CD4-positive, alpha-beta T cell treated with Interferon alpha-2 for 1 hour (primary cell): ENCODE data around the gene C10orf71.
A peak's percentile ranks its signal among the peaks of the same experiment; 100 is the strongest.

ENCODE experiments used
- DNase-seq, 2 donors: peaks; one replicate each; pipeline ENCODE4 v3.0.0-alpha.2; 2020 to 2022

C10orf71 gene

GRCh38 chr10:49273082-49273465 is 25.9 kb upstream of the C10orf71 start:
- DNase-seq = no peak

GRCh38 chr10:49273626-49274025 is 25.3 kb upstream of the C10orf71 start:
- no peak for DNase-seq

- no peak for DNase-seq
These were observed 24.1 kb upstream of the C10orf71 start for GRCh38 chr10:49274886-49275285.

DNA sequence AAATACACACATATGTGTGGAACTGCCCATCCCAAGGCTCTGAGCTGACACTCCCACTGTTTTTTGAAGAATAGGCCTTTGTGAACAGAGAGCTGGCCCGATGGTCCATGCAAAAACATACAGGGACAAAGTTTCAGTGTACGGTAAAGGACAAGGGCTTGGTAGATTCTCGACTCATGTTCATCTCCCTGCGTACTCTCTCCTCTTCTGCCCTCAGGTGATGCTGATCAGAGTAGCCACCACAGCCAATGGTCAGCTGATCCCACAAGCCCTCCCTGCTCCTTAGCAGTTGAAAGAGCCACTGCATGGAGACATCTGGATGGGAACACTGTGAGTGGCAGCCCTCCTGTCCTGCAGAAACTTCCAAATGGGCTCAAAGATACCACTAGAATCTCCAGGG is 23.1 kb upstream of the C10orf71 start:
- DNase-seq = no peak

GRCh38 chr10:49276596-49276995 is 22.4 kb upstream of the C10orf71 start:
- no peak for DNase-seq

DNA sequence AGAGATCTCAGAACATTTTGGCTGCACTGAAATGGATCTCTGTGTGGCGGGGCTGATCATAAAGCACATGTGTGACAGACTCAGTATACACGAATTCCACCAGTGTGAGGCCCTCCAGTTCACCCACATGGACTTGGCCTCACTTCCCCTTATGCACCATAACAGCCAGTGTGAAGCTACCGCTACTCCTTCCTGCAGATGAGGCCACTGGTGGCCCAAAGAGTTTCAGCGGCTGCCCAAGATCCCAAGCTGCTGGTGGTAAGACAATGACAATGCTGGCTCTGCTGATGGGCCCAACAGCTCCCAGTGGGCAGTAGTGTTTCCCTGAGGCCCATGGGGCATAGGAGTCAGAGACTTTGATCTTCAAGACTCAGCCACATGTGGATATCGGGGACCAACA is 21.0 kb upstream of the C10orf71 start:
- no peak for DNase-seq

DNA sequence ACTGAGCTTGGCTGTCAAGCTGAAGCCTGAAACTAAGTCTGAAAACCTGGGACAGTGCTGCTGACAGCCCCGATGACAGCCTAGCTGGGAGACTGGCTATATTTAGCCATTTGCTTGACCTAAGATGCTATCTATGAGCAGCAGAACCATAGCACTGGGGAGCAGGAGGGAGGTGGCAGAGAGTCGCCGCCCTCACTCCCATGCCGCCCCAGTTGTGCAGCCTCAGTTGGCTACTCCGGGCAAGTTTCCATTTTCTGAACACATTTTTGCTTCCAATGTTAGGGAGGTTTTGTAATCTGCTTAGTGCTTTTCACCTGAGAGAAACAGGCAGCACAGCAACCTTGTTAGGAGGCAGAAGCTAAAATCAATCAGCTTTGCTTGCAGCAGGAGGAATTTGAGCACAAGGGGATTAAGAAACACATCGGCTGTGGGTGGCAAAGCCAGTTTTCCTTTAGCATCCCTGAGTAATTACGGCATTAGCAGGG is 20.4 kb upstream of the C10orf71 start:
- DNase-seq = no peak

DNA sequence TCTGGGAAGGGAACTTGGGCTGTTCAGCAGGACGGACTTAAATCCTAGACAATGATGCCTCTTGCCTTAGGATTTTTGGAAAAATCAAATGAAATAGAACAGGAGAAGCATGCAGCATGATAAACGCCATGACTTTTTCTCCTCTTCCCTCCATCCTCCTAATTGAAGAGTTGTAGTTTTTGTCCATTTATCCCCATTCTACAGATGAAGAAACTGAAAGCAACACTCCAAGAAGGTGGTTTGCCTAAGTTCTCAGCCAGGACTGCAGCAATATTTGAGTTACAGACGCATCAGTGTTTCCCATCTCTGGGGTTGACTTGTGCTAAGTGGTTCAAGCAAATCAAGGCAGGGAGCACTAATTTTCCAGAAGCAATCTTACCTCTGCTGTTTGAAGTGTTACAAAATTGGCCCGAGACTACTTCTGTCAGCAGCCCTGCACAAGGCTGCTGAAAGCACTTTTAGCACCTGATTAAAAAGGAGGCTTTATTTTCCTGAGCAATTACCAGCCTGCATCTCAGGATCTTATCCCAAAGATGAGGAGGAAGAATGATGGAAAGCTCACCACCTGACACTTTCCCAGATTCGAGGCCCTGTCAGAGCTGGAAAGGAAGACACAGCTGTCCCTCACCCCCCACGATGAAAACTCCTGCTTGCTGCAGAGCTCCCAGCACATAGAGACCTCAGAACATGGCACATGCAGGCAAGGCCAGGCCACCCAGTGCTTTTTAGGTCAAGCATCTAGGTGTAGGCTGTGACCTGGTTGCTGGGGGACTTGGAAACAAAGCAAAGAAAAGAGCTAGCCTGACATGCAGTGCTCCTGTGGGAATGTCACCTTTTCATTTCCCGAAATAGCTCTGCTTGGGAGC is 19.7 kb upstream of the C10orf71 start:
- no peak for DNase-seq

- peak in 1 of 2 donors; percentile 31 for DNase-seq
These were observed 19.0 kb upstream of the C10orf71 start for GRCh38 chr10:49280001-49280408.

GRCh38 chr10:49281461-49281860 is 17.5 kb upstream of the C10orf71 start:
- no peak for DNase-seq

DNA sequence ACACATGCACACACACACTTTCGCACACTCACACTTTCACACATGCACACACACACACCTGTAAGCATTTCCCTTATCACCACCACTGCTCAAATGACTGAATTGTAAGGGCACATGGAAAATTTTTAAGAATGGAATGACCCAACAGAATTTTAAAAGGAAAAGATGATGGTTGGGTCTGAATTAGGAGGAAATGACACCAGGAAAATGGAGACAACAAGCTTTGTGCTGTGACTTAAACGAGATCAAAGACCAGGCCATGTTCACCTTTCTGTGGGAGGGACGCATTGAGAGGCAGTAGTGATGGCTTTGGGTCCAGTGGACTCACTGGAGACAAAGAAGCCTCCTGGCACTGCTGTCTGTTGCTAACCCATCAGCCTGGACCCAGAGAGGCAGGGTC is 16.7 kb upstream of the C10orf71 start:
- DNase-seq = no peak

GRCh38 chr10:49282879-49283341 is 16.1 kb upstream of the C10orf71 start:
- DNase-seq = peak; percentile 20 to 40

GRCh38 chr10:49283491-49283890 is 15.5 kb upstream of the C10orf71 start:
- DNase-seq = no peak

DNA sequence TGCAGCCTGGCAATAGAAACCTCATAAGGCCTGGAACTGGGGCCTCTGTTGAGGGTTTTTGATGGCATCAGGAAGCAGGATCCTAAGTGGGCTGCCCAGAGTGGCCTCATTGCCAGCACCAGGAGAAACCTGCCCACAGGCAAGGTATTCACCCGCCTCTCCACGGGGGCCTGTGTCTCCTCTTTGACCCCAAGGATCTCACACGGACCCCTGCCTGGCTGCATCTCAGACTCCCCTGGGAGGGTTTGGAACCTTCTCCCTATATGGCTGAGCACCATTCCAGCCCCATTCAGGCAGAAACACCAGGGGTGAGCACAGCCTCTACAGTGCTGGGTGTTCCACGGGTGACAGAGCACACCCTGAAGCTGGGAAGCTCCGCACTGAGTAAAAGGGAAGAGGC is 14.6 kb upstream of the C10orf71 start:
- no peak for DNase-seq

DNA sequence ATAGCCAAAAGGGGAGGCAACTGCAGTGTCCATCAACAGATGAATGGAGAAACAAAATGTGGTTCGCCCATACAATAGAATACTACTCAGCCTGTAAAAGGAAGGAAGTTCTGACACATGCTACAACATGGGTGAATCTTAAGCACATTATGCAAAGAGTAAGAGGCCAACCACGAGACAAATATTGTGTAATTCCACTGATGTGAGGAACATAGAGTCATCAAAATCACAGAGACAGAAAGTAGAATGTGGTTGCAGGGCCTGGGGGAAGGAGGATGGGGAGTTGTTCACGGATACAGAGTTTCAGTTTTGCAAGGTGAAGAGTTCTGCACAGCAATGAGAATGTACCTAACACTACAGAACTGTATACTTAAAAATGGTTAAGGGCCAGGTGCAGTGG is 13.7 kb upstream of the C10orf71 start:
- peak in 1 of 2 donors; percentile 40 for DNase-seq

- DNase-seq = no peak
These were observed 12.3 kb upstream of the C10orf71 start for GRCh38 chr10:49286686-49287085.

DNA sequence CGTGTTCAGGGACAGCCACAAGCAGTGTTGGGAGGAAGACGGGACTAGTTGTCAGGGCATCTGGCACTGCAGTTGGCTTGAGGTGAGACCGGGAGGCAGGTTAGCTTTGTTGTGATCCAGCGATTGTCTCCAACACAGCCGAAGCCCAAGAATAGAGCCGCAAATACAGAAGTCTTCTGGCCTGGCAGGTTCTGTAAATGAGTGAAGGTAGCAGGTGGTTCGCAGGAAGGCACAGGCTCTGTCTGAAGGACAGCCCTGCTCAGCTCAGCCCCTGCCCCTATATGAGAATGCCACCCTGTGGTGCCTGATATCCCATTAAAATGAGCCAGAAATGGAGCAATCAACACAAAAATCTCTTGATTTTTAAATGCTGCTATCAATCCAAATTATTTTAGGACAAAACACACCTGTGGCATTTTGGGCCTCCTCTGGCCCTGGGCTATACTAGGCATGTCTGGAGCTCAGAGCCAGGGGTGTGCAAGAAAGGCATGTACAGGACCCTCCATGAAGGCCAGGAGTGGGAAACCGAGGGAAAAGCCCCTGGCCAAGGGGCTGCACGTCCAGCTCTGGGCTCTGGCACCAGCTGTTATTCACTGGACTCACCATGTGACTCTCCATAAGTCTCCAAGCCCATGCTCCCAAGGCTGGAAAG is 11.2 kb upstream of the C10orf71 start:
- no peak for DNase-seq

GRCh38 chr10:49288341-49289065 is 10.5 kb upstream of the C10orf71 start:
- DNase-seq = no peak

GRCh38 chr10:49289480-49289879 is 9.5 kb upstream of the C10orf71 start:
- DNase-seq = no peak

- DNase-seq = no peak
These were observed 8.8 kb upstream of the C10orf71 start for GRCh38 chr10:49290131-49290530.

DNA sequence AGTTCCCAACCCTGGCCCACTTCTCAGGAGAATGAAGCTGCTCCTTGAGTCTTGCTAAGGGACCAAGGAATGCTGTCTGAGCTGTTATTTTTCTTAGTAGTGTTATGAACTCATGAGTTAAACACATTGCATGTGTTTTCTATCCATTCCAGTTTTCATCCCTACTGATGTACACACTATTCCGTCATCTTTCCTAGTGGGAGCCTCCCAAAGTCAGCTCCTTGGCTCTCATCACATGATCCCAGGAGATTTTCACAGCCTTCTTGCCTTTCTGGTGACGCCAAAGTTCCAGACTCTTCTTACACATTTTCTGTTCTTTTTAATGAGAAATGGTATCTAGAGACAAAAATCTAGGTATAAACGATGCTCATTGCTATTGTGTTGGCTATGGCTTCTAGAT is 8.4 kb upstream of the C10orf71 start:
- DNase-seq = no peak

DNA sequence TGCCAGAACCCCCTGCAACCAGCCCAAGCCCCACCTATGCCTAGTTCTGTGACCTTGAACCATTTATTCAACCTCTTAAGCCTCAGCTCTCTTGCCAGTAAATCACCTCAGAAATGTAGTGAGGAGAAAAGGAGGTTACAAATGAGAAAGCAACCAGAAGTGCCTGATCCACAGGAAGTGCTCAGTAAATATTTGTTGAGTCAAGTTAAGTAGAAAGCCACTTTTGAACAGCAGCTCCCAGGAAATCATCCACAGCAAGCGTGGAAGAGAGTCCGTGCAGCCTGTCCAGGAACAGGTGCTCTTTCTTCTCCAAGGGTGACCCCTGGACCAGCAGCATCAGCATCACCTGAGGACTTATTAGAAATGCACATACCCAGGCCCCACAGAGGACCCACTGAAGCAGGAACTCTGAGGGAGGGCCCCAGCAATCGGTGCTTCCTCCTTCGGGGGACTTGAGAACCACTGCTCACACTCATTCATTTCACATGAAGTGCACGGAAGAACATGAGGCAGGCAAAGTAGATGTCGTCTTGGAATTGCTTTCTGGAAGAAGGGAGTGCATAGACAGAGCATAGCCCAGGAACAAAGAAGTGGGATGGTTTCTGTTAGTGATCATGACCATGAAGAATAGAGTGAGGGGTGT is 6.3 kb upstream of the C10orf71 start:
- DNase-seq = no peak

GRCh38 chr10:49293208-49293603 is 5.8 kb upstream of the C10orf71 start:
- no peak for DNase-seq
